AG04450 (cell line): ENCODE results near the gene LIFR. TPM values are rescaled to one million over a fixed set of nuclear protein-coding genes. Genes with fewer than 3 reads are reported as not detected.

Experiments
- CTCF ChIA-PET: fragments of 300-600, 350-600 bp; formaldehyde crosslinking; extraction: SDS; loops from one replicate; lab custom pipeline; 2022; ENCODE audit warnings: antibody characterized with exemption, inconsistent platforms; lab: Charles Lee
- POLR2A ChIA-PET: fragments of 350-600 bp; formaldehyde crosslinking; extraction: SDS; loops from one replicate; lab custom pipeline; 2021; ENCODE audit warnings: antibody characterized with exemption, inconsistent platforms; lab: Yijun Ruan, JAX
- DNase-seq: peaks from one replicate; pipeline ENCODE4 v3.0.0-alpha.2; 2011; ENCODE audit warnings: low read depth, low spot score
- H3K27ac ChIP-seq: one replicate; pipeline ENCODE4 v1.5.1; 2012; ENCODE audit warnings: low read depth, low read length, control low read depth
- H3K27me3 ChIP-seq: one replicate; pipeline ENCODE4 v1.6.0; 2012; ENCODE audit warnings: low read length; ENCODE audit not compliant: control insufficient read depth, insufficient read depth
- H3K4me3 ChIP-seq: 2 replicates; pipeline ENCODE4 v1.5.1; 2011; ENCODE audit warnings: mild to moderate bottlenecking, low read depth, low read length, control low read depth
- H3K9me3 ChIP-seq: 2 replicates; pipeline ENCODE4 v1.5.1; 2012; ENCODE audit warnings: low read length; ENCODE audit not compliant: control insufficient read depth, insufficient read depth
- polyA plus RNA-seq: library from polyadenylated mRNA; depleted of rRNA; stranded (reverse); fragments of >200 nt; gene quantifications from 2 replicates; pipeline ENCODE4 v1.2.3, GENCODE V29; 2011
- TF ChIP-seq, protein P1 (sequence below): IDR thresholded peaks from 2 replicates; pipeline ENCODE4 v1.5.1; 2011; ENCODE audit warnings: low read depth, low read length, control low read depth, inconsistent platforms

Gene LIFR
- polyA plus RNA-seq, 1 experiment: 18.6 TPM

DNA sequence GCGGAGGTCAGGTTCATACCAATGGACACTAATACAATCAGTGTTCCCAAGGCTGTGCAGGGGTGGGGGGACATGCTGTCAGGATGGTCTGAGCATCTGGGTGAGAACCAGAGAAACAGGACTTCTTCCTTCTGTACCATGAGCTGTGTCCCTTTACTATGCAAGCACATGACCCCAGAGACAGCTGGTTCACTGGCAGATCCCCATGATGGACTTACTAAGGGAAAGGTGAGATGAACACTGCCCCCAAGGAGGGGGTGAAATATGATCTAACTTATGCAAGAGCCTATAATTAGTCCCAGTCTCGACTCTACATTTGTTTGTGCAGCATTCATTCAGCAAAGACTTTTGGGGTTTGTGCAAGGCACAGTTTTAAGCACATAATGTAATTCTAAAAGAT, 91.4 kb downstream of the LIFR start:
- TF ChIP-seq, protein P1, sequence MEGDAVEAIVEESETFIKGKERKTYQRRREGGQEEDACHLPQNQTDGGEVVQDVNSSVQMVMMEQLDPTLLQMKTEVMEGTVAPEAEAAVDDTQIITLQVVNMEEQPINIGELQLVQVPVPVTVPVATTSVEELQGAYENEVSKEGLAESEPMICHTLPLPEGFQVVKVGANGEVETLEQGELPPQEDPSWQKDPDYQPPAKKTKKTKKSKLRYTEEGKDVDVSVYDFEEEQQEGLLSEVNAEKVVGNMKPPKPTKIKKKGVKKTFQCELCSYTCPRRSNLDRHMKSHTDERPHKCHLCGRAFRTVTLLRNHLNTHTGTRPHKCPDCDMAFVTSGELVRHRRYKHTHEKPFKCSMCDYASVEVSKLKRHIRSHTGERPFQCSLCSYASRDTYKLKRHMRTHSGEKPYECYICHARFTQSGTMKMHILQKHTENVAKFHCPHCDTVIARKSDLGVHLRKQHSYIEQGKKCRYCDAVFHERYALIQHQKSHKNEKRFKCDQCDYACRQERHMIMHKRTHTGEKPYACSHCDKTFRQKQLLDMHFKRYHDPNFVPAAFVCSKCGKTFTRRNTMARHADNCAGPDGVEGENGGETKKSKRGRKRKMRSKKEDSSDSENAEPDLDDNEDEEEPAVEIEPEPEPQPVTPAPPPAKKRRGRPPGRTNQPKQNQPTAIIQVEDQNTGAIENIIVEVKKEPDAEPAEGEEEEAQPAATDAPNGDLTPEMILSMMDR: no peak
- POLR2A ChIA-PET: interaction anchor here (1.5 to 2.0 kb wide), 2 partner anchors 20 to 345 kb away, joined by 4 to 6 read pairs; no protein-coding TSS in a partner anchor
- Histone ChIP-seq H3K27ac (peak overlapping the region; percentile 59), H3K9me3 (peaks cover 3% of the 10 kb centered on the region; the same call in 1 of the 2 replicates), H3K27me3 (no peaks in the 10 kb centered on the region), H3K4me3 (no peak overlapping the region)
- CTCF ChIA-PET: interaction anchor here (2.5 to 4.4 kb wide), 3 partner anchors 23 to 345 kb away, joined by 10 to 34 read pairs (median 31); no protein-coding TSS in a partner anchor
- no peak for DNase-seq

DNA sequence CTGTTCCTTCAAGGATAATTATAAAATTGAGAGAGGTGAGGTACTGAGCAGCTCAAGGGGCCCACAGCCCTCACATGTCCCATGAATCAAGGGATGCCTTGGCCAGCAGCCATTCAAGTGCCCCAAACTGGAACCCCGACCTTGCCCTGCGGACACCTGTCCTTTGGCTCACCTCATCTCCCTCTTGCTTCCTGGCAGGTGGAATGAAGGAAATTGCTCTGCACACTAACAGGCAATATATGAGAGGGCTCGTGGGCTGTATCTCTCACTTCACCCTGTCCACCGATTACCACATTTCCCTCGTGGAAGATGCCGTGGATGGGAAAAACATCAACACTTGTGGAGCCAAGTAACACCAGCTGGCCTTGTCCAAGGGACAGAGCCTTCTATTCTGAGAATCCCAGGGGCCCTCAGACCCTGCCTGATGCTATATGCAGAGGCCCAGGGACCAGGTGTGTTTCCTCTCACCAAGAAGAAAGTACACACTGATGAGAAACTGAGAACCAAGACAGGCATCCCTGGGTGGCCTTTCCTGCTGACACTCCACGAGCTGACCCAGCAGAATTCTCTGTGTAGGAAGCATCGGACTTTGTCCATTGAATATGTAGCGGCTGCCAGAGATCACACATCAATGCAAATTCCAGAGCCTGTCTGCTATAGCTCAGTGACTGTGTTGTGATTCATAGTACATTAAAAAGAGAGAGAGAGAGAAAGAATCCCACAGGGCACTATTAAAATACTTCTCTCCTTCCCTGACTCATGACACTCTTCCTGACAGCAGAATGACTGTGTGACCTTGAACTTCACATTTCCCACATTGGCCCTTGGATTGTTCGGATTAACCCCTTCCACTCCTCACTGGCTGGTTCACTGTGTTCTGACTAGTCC, 92.6 kb downstream of the LIFR start:
- TF ChIP-seq, protein P1: no peak
- peak overlapping the region; percentile 77 for H3K27ac ChIP-seq
- peaks cover 3% of the 10 kb centered on the region; the same call in 1 of the 2 replicates for H3K9me3 ChIP-seq
- ChIA-PET POLR2A (interaction anchor here (0.7 to 2.0 kb wide), 6 partner anchors 12 to 346 kb away, joined by 3 to 6 read pairs (median 4); no protein-coding TSS in a partner anchor), CTCF (interaction anchor here (0.8 to 4.4 kb wide), 5 partner anchors 22 to 346 kb away, joined by 3 to 34 read pairs (median 10); no protein-coding TSS in a partner anchor)
- peak; percentile 59 for DNase-seq
- H3K4me3 ChIP-seq: no peak overlapping the region
- no peaks in the 10 kb centered on the region for H3K27me3 ChIP-seq

DNA sequence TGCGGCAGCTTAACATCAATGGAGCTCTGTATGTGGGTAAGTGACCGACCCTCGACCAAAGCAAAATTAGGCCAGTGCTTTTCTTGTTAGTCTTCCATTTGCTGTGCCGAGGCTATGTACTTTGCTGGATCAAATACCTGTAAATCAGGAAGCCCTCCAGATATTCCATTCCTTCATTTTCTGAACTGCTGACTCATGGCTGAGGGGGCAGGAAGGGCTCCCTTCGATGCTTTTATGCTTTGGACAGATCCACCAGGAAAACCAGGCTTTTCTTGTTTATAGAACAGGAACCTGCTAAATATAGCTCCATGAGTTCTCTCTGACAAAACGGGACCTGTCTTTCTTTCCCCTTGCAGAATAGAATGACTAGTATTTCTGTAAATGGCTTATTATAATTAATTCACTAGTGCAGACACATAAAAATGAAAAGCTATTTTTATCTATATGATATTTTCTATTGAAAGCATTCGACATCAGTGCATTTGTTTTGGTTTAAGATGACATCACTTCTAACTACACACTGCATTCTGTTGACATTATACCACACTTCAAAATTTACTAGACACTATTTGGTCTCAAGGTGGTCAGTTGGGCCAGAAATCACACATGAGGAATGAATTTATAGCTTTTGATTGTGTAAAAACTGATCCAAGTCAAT, 93.3 kb downstream of the LIFR start:
- Histone ChIP-seq H3K27me3 (no peaks in the 10 kb centered on the region), H3K4me3 (no peak overlapping the region), H3K9me3 (peaks cover 3% of the 10 kb centered on the region; the same call in 1 of the 2 replicates), H3K27ac (peak overlapping the region; percentile 77)
- CTCF ChIA-PET: interaction anchor here (0.8 to 4.4 kb wide), 5 partner anchors 21 to 346 kb away, joined by 3 to 34 read pairs (median 10); no protein-coding TSS in a partner anchor
- no peak for DNase-seq
- POLR2A ChIA-PET: no interaction called here
- TF ChIP-seq, protein P1: no peak

DNA sequence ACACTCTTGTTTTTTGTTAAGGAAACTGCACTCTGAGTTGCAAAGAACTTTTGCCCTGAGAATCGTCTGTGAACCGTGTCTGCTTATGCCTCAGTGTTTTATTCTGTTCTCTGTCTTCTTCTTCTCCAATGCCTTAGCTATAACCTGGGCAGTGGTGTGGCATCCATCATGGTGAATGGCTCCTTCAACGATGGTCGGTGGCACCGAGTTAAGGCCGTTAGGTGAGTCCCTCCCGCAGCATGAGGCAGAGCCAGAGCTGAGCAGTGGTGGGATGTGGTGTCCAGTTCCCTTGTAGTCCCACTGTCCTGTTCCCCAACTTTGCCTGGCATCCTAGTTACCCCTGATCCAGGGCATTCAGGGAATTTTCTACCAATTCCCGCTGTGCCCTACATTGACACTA, 98.3 kb downstream of the LIFR start:
- Histone ChIP-seq H3K27me3 (peaks cover 2% of the 10 kb centered on the region), H3K4me3 (no peak overlapping the region), H3K9me3 (no peaks in the 10 kb centered on the region; the same call in 1 of the 2 replicates), H3K27ac (no peak overlapping the region)
- TF ChIP-seq, protein P1: no peak
- DNase-seq: no peak
- CTCF ChIA-PET: interaction anchor here (1.5 kb wide), 1 partner anchor 16 kb away, joined by 4 read pairs; no protein-coding TSS in a partner anchor
- POLR2A ChIA-PET: no interaction called here
